Measurements from ENCODE around the gene RAP2A. TPM values are rescaled to one million over a fixed set of nuclear protein-coding genes. Genes with fewer than 3 reads are reported as not detected.
A peak's percentile ranks its signal among the peaks of the same experiment; 100 is the strongest.

Gene RAP2A
- total and polyA plus RNA-seq, 12 donors, result 3.6 to 37.9 (median 22.2) TPM

DNA sequence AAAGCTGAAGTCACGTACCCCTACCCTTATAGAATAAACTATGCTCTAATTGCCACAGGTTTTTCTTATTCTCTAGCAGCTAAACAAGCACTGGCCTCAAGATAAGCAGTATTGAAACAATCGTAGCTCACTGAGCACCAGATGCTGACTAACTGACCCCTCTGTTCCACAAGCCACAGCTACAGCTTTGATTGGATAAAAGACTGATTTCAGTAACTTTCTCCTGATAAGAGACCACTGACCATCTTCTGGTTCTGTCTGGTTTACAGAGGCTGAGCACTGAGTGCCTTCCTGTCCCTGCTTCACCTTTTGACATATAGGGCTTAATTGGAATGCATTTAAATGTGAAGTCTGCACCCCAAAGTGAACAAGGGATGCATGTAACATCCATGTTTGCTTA lies 8.4 kb upstream of the RAP2A start:
- no peaks in the 10 kb centered on the region for H3K9me3 ChIP-seq (replicated peaks in 1 of 3)
- no peaks in the 10 kb centered on the region for H3K36me3 ChIP-seq (replicated peaks in 1 of 2)
- DNase-seq, result no peak
- H3K27ac ChIP-seq, result no peak overlapping the region
- no peak overlapping the region for H3K4me3 ChIP-seq
- intact Hi-C loops (cut with DNase I), result no loop called here
- H3K4me1 ChIP-seq (replicated peaks in 1 of 2), result peaks cover 3 to 22% of the 10 kb centered on the region in 2 donors
- H3K27me3 ChIP-seq, result no peaks in the 10 kb centered on the region
- TF ChIP-seq POLR2A (IDR thresholded peaks at IDR 0.05), result no peak
- no peak for TF ChIP-seq CTCF (IDR thresholded peaks at IDR 0.05)
- 62 to 86% (median 76%) methylated on average over 2 of the region's 2 CpGs for WGBS, 4 donors

- WGBS, 4 donors, result 85 to 90% (median 90%) methylated on average over 3 of the region's 3 CpGs
- Histone ChIP-seq H3K27me3 (no peaks in the 10 kb centered on the region), H3K9me3 (replicated peaks in 1 of 3) (no peaks in the 10 kb centered on the region), H3K36me3 (replicated peaks in 1 of 2) (no peaks in the 10 kb centered on the region), H3K4me3 (no peak overlapping the region), H3K27ac (no peak overlapping the region), H3K4me1 (replicated peaks in 1 of 2) (peaks cover 3 to 24% of the 10 kb centered on the region in 2 donors)
- DNase-seq, result no peak
- intact Hi-C loops (cut with DNase I), result no loop called here
- TF ChIP-seq POLR2A (IDR thresholded peaks at IDR 0.05) (no peak), CTCF (IDR thresholded peaks at IDR 0.05) (no peak)
These were observed 7.3 kb upstream of the RAP2A start for GRCh38 chr13:97426695-97427094.

DNA sequence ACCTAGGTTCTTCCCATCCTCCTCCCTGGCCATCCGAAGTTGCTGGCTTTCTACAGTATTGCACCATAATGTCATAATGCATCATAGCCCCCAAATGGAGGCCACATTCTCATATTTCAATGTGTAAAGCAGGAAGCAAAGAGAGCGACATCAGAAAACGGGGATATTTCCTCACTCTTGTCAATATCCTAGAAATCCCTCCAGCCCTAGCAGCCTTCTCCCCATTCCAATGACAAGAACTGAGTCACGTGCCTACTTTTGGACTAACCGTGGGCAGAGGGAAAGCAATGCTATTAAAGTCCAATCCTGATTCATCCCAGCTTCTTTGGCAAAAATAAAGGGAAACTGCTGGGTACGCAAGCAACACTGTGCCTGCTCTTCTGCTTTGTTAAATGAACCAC lies 4.3 kb upstream of the RAP2A start:
- peak overlapping the region in 1 of 5 donors; percentile 47 for H3K27ac ChIP-seq
- peaks cover 4 to 10% of the 10 kb centered on the region in 2 donors for H3K4me1 ChIP-seq (replicated peaks in 1 of 2)
- intact Hi-C loops (cut with DNase I), result no loop called here
- TF ChIP-seq CTCF (IDR thresholded peaks at IDR 0.05) (no peak), POLR2A (IDR thresholded peaks at IDR 0.05) (no peak)
- 67 to 83% (median 69%) methylated on average over 6 of the region's 6 CpGs for WGBS, 4 donors
- no peak overlapping the region for H3K4me3 ChIP-seq
- H3K27me3 ChIP-seq, result no peaks in the 10 kb centered on the region
- DNase-seq, result no peak
- no peaks in the 10 kb centered on the region for H3K9me3 ChIP-seq (replicated peaks in 1 of 3)
- H3K36me3 ChIP-seq (replicated peaks in 1 of 2), result no peaks in the 10 kb centered on the region

DNA sequence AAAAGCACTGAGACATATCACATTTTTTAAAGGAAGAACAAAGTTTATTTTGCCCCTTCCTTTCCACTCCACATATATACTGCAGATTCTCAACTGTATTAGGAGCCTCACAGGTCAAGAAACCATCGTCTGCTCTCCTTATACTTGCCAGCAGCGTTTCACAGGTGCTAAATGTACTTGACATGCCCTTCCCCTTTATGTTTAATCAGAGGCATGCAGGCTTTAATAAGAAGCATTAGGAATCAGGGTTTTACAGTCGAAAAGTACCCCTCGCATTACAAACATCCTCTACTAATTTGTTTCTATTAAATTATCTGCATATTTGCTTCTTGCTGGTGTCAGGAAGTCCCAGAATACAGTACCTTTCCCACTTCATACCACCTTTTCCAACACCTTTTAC lies 3.7 kb upstream of the RAP2A start:
- peak overlapping the region in 1 of 5 donors; percentile 47 for H3K27ac ChIP-seq

More for the DNA sequence above, 3.7 kb upstream of the RAP2A start:
- H3K4me1 ChIP-seq (replicated peaks in 1 of 2), result peaks cover 4 to 13% of the 10 kb centered on the region in 2 donors
- H3K4me3 ChIP-seq, result no peak overlapping the region
- no peaks in the 10 kb centered on the region for H3K27me3 ChIP-seq
- no peaks in the 10 kb centered on the region for H3K36me3 ChIP-seq (replicated peaks in 1 of 2)
- intact Hi-C loops (cut with DNase I), result no loop called here
- DNase-seq, result no peak
- 79 to 91% (median 82%) methylated on average over 4 of the region's 4 CpGs for WGBS, 4 donors
- no peaks in the 10 kb centered on the region for H3K9me3 ChIP-seq (replicated peaks in 1 of 3)
- TF ChIP-seq CTCF (IDR thresholded peaks at IDR 0.05), result no peak

Measured in adrenal gland (tissue), 12 donors.